WI38 (cell line): ENCODE results near the gene PLA2G7.

Source experiments
- H3K4me3 ChIP-seq: 2 replicates; pipeline ENCODE4 v1.5.1; 2011; ENCODE audit warnings: low read depth, mild to moderate bottlenecking, control low read depth, low read length
- TF ChIP-seq, protein P1 (sequence below): IDR thresholded peaks from 2 replicates; pipeline ENCODE4 v1.5.1; 2012; ENCODE audit warnings: low read depth, mild to moderate bottlenecking, control low read depth, low read length

Gene PLA2G7

DNA sequence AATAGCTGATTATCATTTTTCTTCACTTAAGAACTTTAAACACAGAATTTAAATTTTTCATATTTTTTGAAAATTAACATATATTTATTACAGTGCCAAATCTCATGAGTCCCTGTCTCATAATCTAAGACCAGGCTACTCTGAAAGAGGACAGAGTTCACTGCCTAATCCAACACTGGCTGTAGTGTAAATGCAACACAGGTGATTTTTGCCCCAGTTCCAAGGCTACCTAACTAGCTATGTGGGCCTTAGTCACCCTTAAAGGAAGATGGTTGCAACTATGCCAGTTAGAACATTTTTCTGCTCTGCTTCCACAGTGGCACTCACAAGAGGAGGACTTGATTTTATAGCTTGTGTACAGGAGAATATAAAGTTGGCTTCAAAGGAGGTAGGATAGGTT is 77.5 kb downstream of the PLA2G7 start:
- TF ChIP-seq, protein P1, sequence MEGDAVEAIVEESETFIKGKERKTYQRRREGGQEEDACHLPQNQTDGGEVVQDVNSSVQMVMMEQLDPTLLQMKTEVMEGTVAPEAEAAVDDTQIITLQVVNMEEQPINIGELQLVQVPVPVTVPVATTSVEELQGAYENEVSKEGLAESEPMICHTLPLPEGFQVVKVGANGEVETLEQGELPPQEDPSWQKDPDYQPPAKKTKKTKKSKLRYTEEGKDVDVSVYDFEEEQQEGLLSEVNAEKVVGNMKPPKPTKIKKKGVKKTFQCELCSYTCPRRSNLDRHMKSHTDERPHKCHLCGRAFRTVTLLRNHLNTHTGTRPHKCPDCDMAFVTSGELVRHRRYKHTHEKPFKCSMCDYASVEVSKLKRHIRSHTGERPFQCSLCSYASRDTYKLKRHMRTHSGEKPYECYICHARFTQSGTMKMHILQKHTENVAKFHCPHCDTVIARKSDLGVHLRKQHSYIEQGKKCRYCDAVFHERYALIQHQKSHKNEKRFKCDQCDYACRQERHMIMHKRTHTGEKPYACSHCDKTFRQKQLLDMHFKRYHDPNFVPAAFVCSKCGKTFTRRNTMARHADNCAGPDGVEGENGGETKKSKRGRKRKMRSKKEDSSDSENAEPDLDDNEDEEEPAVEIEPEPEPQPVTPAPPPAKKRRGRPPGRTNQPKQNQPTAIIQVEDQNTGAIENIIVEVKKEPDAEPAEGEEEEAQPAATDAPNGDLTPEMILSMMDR, result no peak
- no peak overlapping the region for H3K4me3 ChIP-seq

- TF ChIP-seq, protein P1, result no peak
- H3K4me3 ChIP-seq, result no peak overlapping the region
Measured at GRCh38 chr6:46655803-46656202, 79.4 kb downstream of the PLA2G7 start.
